Prostate gland (tissue), 2 donors: ENCODE results near the gene TSEN54.
A peak's percentile ranks its signal among the peaks of the same experiment; 100 is the strongest.

Experiments
- POLR2A ChIP-seq: fragments of 450-650 bp; IDR thresholded peaks from one replicate; pipeline ENCODE4 v1.6.1; 2016; ENCODE audit warnings: antibody characterized with exemption, mild to moderate bottlenecking
- POLR2AphosphoS5 ChIP-seq: sonication (generic); formaldehyde crosslinking; IDR thresholded peaks from one replicate; pipeline ENCODE4 v1.6.1; 2017; ENCODE audit warnings: antibody characterized with exemption
- TF ChIP-seq, protein P1 (sequence below), 4 experiments: fragments of 200-600 bp in 2 of 4; fragments of 450-650 bp in 2 of 4; sonication (generic) in 2 of 4; IDR thresholded peaks; 1 replicate in 3 of 4; 2 replicates in 1 of 4; pipeline ENCODE4 v1.5.1; 2016 to 2019; ENCODE audit warnings: antibody characterized with exemption in 4 of 4, mild to moderate bottlenecking in 2 of 4, moderate library complexity in 2 of 4

DNA sequence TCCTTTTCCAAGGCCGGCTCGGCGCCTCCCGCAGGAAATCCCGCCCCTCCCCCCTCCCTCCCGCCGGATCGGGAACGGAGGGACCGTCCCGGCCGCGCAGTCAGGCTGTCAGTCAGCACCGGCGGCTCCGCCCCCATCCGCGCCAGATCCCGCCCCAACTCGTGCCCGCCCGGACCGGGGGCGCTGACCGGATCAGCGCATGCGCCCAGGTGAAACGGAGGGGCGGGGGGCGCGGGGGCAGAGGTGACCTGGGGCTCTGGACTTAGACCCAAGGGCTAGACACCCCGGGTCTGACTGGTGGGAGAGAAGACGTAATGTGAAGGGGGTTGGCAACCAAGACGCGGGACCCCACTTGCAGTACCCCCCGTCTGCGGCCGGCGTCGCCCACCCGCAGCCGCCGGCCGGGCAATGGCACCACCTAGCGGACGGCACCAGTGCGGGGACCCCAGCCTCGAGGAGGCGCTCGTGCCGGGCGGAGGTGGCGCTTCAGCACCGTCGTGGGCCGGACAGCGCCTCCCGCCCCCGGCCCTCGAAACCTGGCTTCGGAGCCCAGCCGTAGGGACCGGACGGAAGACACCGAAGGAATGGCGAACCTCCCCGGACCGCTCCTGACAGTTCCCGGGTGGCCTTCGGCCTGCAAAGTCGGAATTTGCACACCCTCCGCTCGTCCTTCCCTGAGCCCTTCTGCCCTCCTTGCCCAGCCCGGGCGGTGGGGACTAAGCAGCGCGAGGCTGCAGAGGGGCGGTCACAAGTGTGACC is 653 bp upstream of the TSEN54 start, which contains the start of gene CASKIN2:
- TF ChIP-seq POLR2AphosphoS5, result peak; percentile 76
- TF ChIP-seq, protein P1, sequence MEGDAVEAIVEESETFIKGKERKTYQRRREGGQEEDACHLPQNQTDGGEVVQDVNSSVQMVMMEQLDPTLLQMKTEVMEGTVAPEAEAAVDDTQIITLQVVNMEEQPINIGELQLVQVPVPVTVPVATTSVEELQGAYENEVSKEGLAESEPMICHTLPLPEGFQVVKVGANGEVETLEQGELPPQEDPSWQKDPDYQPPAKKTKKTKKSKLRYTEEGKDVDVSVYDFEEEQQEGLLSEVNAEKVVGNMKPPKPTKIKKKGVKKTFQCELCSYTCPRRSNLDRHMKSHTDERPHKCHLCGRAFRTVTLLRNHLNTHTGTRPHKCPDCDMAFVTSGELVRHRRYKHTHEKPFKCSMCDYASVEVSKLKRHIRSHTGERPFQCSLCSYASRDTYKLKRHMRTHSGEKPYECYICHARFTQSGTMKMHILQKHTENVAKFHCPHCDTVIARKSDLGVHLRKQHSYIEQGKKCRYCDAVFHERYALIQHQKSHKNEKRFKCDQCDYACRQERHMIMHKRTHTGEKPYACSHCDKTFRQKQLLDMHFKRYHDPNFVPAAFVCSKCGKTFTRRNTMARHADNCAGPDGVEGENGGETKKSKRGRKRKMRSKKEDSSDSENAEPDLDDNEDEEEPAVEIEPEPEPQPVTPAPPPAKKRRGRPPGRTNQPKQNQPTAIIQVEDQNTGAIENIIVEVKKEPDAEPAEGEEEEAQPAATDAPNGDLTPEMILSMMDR (IDR thresholded peaks at IDR 0.05), result peak; percentile 96 to 99 (median 98)
- TF ChIP-seq POLR2A, result peak; percentile 8
